HG02884 (cell line): ENCODE results near the gene SYCP2.
A peak's percentile ranks its signal among the peaks of the same experiment; 100 is the strongest.

Experiments
- ATAC-seq: cut with Tn5 transposase; IDR thresholded peaks from one replicate; pipeline ENCODE4 v1.9.1; 2021; ENCODE audit warnings: mild to moderate bottlenecking, moderate library complexity; ENCODE audit not compliant: unreplicated experiment

The SYCP2 gene

DNA sequence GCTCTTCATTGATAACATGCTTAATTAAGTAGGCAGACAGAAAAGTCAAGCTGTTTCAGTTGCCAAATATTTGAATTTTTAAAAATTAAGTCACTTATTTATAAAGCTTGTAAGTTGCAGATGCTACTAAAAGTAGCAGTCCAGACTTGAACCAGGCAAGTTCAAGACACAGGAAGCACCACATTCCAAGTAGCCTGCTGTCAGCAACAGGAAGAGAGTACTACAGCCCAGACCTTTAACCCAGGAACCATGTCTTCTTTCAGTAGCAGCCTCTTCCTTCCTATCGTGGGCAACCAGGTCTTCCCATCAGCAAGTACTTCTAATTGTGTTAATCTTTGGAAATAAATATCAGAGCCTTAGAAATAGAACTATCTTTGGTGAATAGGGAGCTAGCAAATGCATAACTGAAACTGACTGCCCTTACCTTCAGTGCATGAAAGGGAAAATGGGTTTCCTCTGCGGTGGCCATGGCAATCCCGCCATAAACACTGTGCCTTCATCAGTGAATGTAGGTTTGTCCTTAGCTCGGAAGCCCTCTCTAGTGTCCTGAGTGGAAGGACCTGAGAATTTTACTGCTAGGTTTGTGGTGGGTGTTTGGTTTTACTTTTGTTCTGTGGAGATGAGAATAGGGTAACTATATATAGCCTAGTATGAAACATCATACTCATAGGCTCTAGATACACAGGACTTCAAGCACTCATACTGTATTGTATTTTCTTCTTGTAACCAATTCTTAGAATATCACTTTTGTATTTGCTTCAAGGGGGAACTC, 95.6 kb downstream of the SYCP2 start:
- ATAC-seq, result peak; percentile 84

GRCh38 chr20:59836767-59837166, 96.7 kb downstream of the SYCP2 start:
- no peak for ATAC-seq

- ATAC-seq, result no peak
Observed at GRCh38 chr20:59835448-59836395, 97.7 kb downstream of the SYCP2 start.

GRCh38 chr20:59835057-59835447, 98.4 kb downstream of the SYCP2 start:
- no peak for ATAC-seq

DNA sequence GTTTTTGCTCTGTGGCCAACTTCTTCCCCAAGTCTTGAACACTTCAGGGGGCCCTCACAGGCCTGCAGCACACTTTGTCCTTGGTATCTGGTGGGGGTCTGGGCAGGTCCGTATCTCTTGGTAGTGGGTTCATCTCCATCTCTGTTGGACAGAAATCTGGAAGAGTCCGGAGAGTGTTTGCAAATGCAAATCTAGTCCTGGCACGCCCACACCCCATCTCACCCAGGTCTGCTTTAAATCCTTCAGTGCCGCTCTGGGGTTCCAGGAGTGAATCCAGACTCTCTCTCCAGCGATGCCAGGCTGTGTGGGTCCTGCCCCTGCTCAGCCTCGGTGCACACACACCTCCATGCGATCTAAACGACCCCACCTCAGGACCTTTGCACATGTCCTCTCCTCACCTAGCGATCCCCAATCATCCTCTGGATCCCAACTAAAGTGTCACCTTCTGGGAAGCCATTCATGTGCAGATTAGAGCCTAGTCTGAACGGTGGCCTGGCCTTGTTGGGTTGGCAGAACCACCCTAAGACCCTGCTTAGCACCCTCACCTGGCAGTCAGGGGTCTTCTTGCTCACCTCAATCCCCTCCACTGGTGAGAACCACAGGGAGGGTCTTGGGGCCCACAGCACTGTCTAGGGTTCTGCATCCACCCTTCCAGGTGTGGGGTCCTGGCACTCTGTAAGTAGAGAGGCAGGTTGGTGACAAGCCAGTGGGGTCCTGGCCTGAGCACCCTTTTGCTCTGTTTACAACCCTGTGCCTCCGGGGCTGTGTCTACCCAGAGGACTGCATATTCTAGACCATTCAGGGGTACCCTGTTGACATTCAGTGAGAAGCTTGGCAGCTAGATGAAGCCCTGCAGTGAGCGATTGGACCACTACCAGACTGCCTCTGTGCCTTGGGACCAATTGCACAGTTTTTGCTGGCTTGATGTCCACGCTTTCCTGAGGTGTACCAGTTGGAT, 100.8 kb downstream of the SYCP2 start:
- no peak for ATAC-seq

- no peak for ATAC-seq
Observed at GRCh38 chr20:59831916-59832270, 101.5 kb downstream of the SYCP2 start.

- peak; percentile 44 for ATAC-seq
Observed at GRCh38 chr20:59831024-59831915, 102.2 kb downstream of the SYCP2 start.

GRCh38 chr20:59830665-59831023, 102.8 kb downstream of the SYCP2 start:
- ATAC-seq, result no peak

DNA sequence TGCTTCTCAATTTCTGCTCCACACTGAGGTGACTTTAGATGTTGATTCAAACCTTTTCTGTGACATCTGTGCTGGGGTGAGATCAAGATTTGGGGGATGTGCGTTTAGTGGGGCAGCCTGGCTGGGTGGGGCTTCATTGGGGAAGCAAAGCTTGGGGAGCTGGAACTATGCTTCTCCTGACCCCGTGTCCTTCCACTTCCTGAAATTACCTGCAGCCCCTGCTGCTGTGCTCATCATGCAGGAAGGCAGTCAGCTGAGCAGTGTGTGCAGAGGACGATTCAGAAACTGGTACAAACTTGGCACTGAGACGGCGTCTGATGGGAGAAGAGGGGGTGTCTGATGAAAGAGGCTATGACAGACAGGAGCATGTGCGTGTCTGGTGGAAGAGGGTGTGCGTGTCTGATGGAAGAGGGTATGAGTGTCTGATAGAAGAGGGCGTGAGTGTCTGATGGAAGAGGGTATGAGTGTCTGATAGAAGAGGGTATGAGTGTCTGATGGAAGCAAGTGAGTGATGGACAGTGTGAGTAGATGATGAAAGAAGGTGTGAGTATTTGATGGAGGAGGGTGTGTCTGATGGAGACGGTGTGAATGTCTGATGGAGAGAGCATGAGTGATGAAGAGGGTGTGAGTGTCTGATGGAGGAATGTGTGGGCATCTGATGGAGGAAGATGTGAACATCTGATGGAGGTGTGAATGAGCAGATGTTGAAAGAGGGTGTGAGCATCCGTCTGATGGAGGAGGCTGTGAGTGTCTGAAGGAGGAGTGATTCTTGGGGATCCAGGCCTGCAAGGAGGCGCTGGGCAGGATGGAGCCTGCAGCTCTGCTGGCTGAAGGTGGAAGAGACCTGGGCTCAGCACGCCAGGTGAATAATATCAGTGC, 103.4 kb downstream of the SYCP2 start:
- ATAC-seq, result no peak

- ATAC-seq, result no peak
Observed at GRCh38 chr20:59829054-59829785, 104.2 kb downstream of the SYCP2 start.

DNA sequence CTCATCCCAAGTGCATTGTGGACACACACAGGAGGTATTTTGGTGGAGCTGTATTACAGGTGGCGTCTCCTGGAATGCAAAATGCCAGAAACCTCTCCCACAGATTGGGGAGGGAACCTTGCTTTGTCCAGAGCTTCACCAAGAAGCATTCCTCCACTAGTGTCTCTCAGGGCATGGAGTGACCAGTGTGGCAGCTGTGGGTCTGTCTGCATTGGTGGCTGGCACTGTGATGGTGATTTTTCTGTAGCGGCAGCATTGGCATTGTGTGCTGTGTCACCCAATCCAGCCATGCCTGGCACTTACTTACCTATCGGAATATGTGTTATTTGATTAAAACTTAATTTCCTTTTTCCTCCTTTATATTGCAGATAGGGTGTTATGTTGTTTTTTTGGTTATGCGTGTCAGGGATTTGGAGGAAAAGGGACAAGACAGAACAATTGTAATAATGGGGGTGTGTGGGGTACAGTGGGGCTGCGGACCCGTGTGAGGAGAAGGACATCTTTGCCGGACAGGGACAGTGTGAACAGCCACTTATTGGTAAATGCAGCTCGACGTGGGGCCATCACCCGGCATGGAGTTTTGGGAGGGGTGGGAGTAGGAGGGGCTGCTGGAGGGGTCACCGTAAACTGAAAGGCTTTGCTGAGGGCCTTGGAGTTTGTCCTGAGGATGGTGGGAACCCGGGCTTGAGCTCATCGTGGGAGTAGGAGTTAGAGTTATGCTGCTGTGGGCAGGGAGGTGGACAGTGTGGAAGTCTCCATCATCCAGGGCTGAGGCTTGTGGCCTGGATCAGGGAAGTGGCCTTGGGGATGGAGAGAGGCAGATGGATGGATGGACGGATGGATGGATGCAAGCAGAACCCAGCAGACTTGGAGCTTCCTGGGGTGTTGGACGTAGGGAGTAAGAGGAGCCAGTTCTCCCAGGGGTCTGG, 105.0 kb downstream of the SYCP2 start:
- no peak for ATAC-seq

GRCh38 chr20:59827138-59828056, 106.0 kb downstream of the SYCP2 start:
- ATAC-seq, result no peak

DNA sequence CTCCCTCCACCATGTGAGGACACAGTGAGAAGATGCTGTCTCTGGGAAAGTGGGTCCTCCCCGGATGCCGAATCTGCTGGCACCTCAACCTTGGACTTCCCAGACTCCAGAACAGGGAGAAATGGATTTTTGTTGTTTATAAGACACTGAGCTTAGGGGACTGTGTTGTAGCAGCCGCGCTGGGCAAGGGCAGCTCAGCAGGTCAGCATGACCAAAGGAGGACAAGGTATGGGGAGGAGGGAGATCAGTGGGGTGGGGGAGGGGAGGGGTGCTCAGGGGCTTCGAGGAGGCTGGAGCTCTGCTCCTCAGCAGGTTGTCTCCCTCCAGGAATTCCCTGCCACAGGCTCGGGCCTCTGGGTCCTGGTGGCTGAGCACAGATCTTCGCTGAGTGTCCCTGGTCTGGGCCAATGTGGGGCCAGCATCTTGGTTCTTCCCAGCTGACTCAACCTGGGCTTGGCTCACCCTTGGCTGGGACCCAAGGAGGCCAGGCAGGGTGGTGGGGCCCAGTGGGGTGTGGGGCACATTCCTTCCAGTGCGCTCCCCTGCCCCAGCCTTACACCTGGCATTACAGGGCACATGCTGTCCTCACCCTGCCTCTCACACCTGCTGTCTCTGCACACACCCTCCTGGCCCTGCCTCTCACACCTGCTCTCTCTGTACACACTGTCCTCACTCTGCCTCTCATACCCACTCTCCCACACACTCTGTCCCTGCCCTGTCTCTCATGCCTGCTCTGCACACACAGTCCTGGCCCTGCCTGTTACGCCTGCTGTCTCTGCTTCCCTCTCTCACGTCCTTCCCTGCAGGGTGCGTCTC, 107.3 kb downstream of the SYCP2 start:
- no peak for ATAC-seq

DNA sequence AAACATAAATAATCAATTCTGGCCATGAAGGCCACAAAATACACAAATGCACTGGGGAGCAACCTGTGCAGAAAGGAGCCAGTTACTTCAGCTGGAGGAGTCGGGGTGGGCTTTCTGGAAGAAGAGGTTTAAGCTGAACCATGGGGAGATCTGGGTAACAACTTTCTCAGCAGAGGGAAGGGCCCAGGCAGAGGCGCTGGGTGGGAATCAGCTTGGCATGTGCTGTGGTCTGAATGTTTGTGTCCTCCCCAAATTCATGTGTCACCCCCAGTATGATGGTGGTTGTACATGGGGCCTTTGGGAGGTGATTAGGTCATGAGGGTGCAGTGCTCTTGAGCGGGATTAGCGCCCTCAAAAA, 107.9 kb downstream of the SYCP2 start:
- no peak for ATAC-seq
